DOHH2 (cell line): ENCODE measurements around the gene CCND2.

ENCODE experiments used
- H3F3A ChIP-seq: fragments of 200-600 bp; sonication (generic), shearing (Covaris generic); 2 replicates; pipeline ENCODE4 v1.6.0; 2016; ENCODE audit warnings: antibody characterized with exemption, mild to moderate bottlenecking; ENCODE audit not compliant: control insufficient read depth, insufficient read depth
- H3K27ac ChIP-seq: fragments of 200-600 bp; sonication (generic); 2 replicates; pipeline ENCODE4 v1.5.1; 2014; ENCODE audit warnings: low read depth, mild to moderate bottlenecking, low read length, moderate library complexity
- H3K27me3 ChIP-seq: fragments of 200-600 bp; sonication (generic); 2 replicates; pipeline ENCODE4 v1.6.1; 2014; ENCODE audit warnings: mild to moderate bottlenecking, low read length, mixed read lengths; ENCODE audit not compliant: control insufficient read depth
- H3K36me3 ChIP-seq: fragments of 200-600 bp; sonication (generic); 2 replicates; pipeline ENCODE4 v1.6.1; 2014; ENCODE audit warnings: mild to moderate bottlenecking, low read length, moderate library complexity, mixed read lengths; ENCODE audit not compliant: control insufficient read depth
- H3K4me1 ChIP-seq: fragments of 200-600 bp; sonication (generic); 2 replicates; pipeline ENCODE4 v1.6.1; 2014; ENCODE audit warnings: mild to moderate bottlenecking, low read length, mixed read lengths; ENCODE audit not compliant: control insufficient read depth
- H3K4me2 ChIP-seq: fragments of 200-600 bp; sonication (generic); 2 replicates; pipeline ENCODE4 v1.6.0; 2014; ENCODE audit warnings: mild to moderate bottlenecking, low read length, moderate library complexity
- H3K4me3 ChIP-seq: fragments of 200-600 bp; sonication (generic); 2 replicates; pipeline ENCODE4 v1.5.1; 2014; ENCODE audit warnings: mild to moderate bottlenecking, low read length, mixed read lengths
- H3K79me2 ChIP-seq: fragments of 200-600 bp; sonication (generic); 2 replicates; pipeline ENCODE4 v1.6.1; 2014; ENCODE audit warnings: mild to moderate bottlenecking, low read length, mixed read lengths; ENCODE audit not compliant: control insufficient read depth
- H3K9me2 ChIP-seq: fragments of 200-600 bp; sonication (generic); replicated peaks from 2 replicates; pipeline ENCODE4 v1.6.1; 2014; ENCODE audit warnings: mild to moderate bottlenecking, low read length, mixed read lengths; ENCODE audit not compliant: control insufficient read depth
- H3K9me3 ChIP-seq: fragments of 200-600 bp; sonication (generic); 2 replicates; pipeline ENCODE4 v1.6.1; 2014; ENCODE audit warnings: antibody characterized with exemption, low read length, mixed read lengths; ENCODE audit not compliant: control insufficient read depth, insufficient read depth
- H4K20me1 ChIP-seq: fragments of 200-600 bp; sonication (generic); 2 replicates; pipeline ENCODE4 v1.6.0; 2014; ENCODE audit warnings: low read depth, mild to moderate bottlenecking, antibody characterized with exemption, low read length, moderate library complexity; ENCODE audit not compliant: control insufficient read depth, insufficient read depth
- EZH2phosphoT487 ChIP-seq: fragments of 200-600 bp; sonication (generic); IDR thresholded peaks from 2 replicates; pipeline ENCODE4 v1.6.1; 2017; ENCODE audit warnings: borderline replicate concordance, mild to moderate bottlenecking, antibody characterized with exemption, low read length, moderate library complexity, mixed read lengths
- TF ChIP-seq, protein P1 (sequence below): fragments of 200-600 bp; sonication (generic); IDR thresholded peaks from one replicate; pipeline ENCODE4 v1.5.1; 2014; ENCODE audit warnings: antibody characterized with exemption, mild to moderate bottlenecking, low read depth, low read length; ENCODE audit not compliant: poor library complexity, severe bottlenecking

Gene CCND2

DNA sequence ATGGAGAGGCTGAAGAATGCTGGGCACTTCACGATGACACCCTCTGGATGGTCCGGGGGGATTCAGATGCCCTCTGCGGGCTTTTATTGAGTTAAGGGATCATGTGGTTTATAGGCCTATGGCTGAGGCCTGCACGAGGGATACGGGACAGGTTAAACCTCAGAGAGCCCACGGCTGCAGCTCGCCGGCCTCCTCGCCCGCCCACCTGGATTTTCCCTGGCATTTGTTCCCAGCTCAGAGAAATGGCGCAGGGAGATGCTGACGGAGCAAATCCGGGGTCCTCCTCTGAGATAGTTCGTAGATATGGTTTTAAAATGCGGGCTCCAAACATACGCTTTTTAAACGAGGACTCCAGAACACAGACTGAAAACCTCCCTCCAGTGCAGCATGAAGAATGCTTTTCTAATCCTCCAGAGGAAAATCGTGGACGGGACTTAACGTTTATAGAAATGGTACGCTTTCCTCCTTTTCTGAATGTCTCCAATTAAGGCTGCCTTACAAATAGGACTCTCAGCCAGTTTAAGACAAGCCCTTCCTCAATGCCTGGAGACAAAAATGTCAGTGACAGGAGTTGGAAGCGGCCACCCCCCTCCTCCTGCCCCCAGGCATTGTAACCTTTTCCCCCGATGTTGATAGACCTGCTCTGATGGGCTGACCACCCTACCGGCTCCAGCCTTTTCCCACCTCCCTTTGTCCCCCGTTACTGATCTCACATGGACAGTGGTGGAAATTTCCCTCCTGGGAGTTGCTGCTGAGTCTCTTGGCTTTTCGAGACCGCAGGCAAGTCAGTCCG lies 16.6 kb downstream of the CCND2 start:
- no peak overlapping the region for H3K4me3 ChIP-seq
- no peaks in the 10 kb centered on the region for H3K36me3 ChIP-seq
- H3K4me2 ChIP-seq = no peak overlapping the region
- no peaks in the 10 kb centered on the region for H3K27me3 ChIP-seq
- no peaks in the 10 kb centered on the region for H3K9me3 ChIP-seq
- TF ChIP-seq, protein P1, sequence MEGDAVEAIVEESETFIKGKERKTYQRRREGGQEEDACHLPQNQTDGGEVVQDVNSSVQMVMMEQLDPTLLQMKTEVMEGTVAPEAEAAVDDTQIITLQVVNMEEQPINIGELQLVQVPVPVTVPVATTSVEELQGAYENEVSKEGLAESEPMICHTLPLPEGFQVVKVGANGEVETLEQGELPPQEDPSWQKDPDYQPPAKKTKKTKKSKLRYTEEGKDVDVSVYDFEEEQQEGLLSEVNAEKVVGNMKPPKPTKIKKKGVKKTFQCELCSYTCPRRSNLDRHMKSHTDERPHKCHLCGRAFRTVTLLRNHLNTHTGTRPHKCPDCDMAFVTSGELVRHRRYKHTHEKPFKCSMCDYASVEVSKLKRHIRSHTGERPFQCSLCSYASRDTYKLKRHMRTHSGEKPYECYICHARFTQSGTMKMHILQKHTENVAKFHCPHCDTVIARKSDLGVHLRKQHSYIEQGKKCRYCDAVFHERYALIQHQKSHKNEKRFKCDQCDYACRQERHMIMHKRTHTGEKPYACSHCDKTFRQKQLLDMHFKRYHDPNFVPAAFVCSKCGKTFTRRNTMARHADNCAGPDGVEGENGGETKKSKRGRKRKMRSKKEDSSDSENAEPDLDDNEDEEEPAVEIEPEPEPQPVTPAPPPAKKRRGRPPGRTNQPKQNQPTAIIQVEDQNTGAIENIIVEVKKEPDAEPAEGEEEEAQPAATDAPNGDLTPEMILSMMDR = no peak
- TF ChIP-seq EZH2phosphoT487 = no peak
- H3F3A ChIP-seq = no peaks in the 10 kb centered on the region
- H3K9me2 ChIP-seq = no peaks in the 10 kb centered on the region
- no peaks in the 10 kb centered on the region for H3K4me1 ChIP-seq
- H3K79me2 ChIP-seq = no peaks in the 10 kb centered on the region
- no peak overlapping the region for H3K27ac ChIP-seq
- H4K20me1 ChIP-seq = no peaks in the 10 kb centered on the region

DNA sequence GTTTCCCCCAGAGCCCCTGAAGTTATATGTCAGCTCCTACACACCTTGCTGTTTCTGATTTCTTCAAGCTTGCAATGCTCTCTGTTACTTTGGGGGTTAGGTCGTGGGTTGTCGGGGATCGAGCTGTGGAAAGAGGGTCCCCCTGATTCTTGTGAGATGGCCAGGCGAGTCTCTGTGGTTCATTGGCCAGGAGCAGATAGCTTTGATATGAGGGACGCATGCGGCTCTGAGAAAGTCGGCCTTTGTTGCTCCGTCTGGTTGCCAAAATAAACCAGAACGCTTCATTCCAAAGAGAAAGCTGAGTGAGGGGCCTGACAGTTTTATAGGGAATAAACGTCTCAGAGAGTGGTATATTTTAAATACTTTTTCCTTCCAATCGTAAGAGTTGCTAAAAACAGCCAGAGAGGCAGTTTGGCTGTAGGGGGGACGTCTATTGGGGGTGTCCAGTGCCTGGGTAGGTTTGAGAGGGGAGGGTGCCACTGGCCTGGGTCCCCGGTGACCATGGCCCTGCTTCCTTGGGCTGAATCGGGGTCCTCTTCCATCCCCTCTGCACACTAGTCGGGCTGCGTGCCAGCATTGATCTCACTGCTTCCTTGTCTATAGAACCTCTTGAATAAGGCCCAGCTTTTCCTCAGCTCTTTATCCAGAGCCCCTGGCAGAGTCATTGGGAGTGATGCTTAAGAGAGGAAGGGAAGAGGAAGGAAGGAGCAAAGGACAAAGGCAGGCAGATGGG lies 18.9 kb downstream of the CCND2 start:
- Histone ChIP-seq H3K9me3 (no peaks in the 10 kb centered on the region), H3K9me2 (no peaks in the 10 kb centered on the region), H3K4me1 (no peaks in the 10 kb centered on the region), H3K79me2 (no peaks in the 10 kb centered on the region), H4K20me1 (no peaks in the 10 kb centered on the region), H3K4me3 (no peak overlapping the region), H3K4me2 (no peak overlapping the region), H3K27ac (no peak overlapping the region), H3K27me3 (no peaks in the 10 kb centered on the region), H3F3A (no peaks in the 10 kb centered on the region), H3K36me3 (no peaks in the 10 kb centered on the region)
- TF ChIP-seq EZH2phosphoT487 = no peak
- TF ChIP-seq, protein P1 = no peak

DNA sequence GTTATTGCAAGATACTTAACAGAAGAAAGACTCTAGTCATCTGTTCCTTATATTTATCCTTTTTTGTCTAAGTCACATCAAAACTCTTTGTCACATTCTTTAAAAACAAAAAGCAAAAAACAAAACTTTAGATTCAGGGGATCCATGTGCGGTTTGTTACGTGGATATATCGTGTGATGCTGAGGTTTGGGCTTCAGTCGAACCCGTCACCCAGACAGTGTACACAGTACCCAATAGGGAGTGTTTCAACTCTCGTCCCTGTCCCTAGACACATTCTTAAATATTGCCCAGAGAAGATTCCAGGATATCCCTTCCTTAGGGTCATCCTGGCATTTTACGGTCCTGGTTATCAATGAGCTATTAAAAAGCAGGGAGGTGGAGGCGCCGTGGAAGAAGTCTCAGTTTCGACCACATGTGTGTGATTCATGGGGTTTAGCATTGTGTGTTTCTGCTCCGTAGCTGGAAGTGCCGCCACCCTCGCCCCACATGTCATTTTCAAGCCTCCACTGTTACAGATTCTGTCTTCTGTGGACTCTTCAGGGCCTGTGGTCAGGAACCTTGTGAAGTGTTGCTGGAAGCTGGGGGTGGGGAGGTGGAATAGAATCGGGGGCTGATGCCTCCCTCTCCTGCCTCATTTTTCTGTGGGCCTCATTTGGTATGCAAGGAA lies 19.9 kb downstream of the CCND2 start:
- TF ChIP-seq, protein P1 = no peak
- no peak for TF ChIP-seq EZH2phosphoT487
- no peaks in the 10 kb centered on the region for H3K36me3 ChIP-seq
- H3F3A ChIP-seq = no peaks in the 10 kb centered on the region

More for the DNA sequence above, 19.9 kb downstream of the CCND2 start:
- H3K4me1 ChIP-seq = no peaks in the 10 kb centered on the region
- no peaks in the 10 kb centered on the region for H4K20me1 ChIP-seq
- no peaks in the 10 kb centered on the region for H3K79me2 ChIP-seq
- H3K27ac ChIP-seq = no peak overlapping the region
- no peak overlapping the region for H3K4me3 ChIP-seq
- no peaks in the 10 kb centered on the region for H3K9me2 ChIP-seq
- H3K27me3 ChIP-seq = no peaks in the 10 kb centered on the region
- no peak overlapping the region for H3K4me2 ChIP-seq
- no peaks in the 10 kb centered on the region for H3K9me3 ChIP-seq
